SK-N-SH treated with all-trans-retinoic acid at 6 μM for 48 hours (cell line): ENCODE measurements around the gene NUP54.

ENCODE experiments used
- ATAC-seq: fragments of 200-7000 bp; cut with Tn5 transposase; 3 replicates; pipeline ENCODE4 v1.9.1; 2020; ENCODE audit warnings: mild to moderate bottlenecking, moderate library complexity
- ARNTL ChIP-seq: fragments of 450-650 bp; formaldehyde crosslinking; IDR thresholded peaks from 2 replicates; pipeline ENCODE4 v1.5.0; 2020; ENCODE audit warnings: low read depth, mild to moderate bottlenecking, moderate library complexity, borderline replicate concordance
- BACH2 ChIP-seq: fragments of 250-450 bp; sonication (Bioruptor Pico); IDR thresholded peaks from 2 replicates; pipeline ENCODE4 v1.9.0; 2021; ENCODE audit warnings: mild to moderate bottlenecking, borderline replicate concordance
- CSDC2 ChIP-seq: fragments of 250-450 bp; sonication (Bioruptor Pico); IDR thresholded peaks from 2 replicates; pipeline ENCODE4 v1.5.0; 2020; ENCODE audit warnings: mild to moderate bottlenecking, moderate library complexity
- ESRRG ChIP-seq: fragments of 250-450 bp; sonication (Bioruptor Pico); IDR thresholded peaks from 2 replicates; pipeline ENCODE4 v1.6.1; 2021; ENCODE audit warnings: mild to moderate bottlenecking
- GLIS3 ChIP-seq: fragments of 250-450 bp; sonication (Bioruptor Pico); IDR thresholded peaks from 2 replicates; pipeline ENCODE4 v1.5.0; 2020; ENCODE audit warnings: mild to moderate bottlenecking, moderate library complexity
- ISL1 ChIP-seq: fragments of 250-450 bp; sonication (Bioruptor Pico); IDR thresholded peaks from 2 replicates; pipeline ENCODE4 v2.1.2; 2022; ENCODE audit warnings: mild to moderate bottlenecking, moderate library complexity
- OSR1 ChIP-seq: fragments of 250-450 bp; sonication (Bioruptor Pico); IDR thresholded peaks from 2 replicates; pipeline ENCODE4 v1.8.0; 2022; ENCODE audit warnings: moderate library complexity, mild to moderate bottlenecking, inconsistent platforms
- PPARA ChIP-seq: fragments of 250-450 bp; sonication (Bioruptor Pico); IDR thresholded peaks from 2 replicates; pipeline ENCODE4 v1.5.0; 2020; ENCODE audit warnings: mild to moderate bottlenecking, borderline replicate concordance
- SNAI2 ChIP-seq: fragments of 250-450 bp; sonication (Bioruptor Pico); IDR thresholded peaks from 2 replicates; pipeline ENCODE4 v1.5.0; 2020; ENCODE audit warnings: mild to moderate bottlenecking, moderate library complexity
- TCF4 ChIP-seq: fragments of 250-450 bp; sonication (Bioruptor Pico); IDR thresholded peaks from 2 replicates; pipeline ENCODE4 v1.8.0; 2021; ENCODE audit warnings: mild to moderate bottlenecking, moderate library complexity, borderline replicate concordance
- TOX ChIP-seq: fragments of 250-450 bp; sonication (Bioruptor Pico); IDR thresholded peaks from 2 replicates; pipeline ENCODE4 v1.8.0; 2021; ENCODE audit warnings: mild to moderate bottlenecking, moderate library complexity, borderline replicate concordance
- ZC3H10 ChIP-seq: fragments of 250-450 bp; sonication (Bioruptor Pico); IDR thresholded peaks from 2 replicates; pipeline ENCODE4 v1.5.1; 2021; ENCODE audit warnings: mild to moderate bottlenecking, moderate library complexity
- ZFP3 ChIP-seq: fragments of 250-450 bp; sonication (Bioruptor Pico); IDR thresholded peaks from 2 replicates; pipeline ENCODE4 v1.5.0; 2020; ENCODE audit warnings: mild to moderate bottlenecking, moderate library complexity
- ZFP30 ChIP-seq: fragments of 450-650 bp; formaldehyde crosslinking; IDR thresholded peaks from 2 replicates; pipeline ENCODE4 v1.5.0; 2022; ENCODE audit warnings: mild to moderate bottlenecking, moderate library complexity
- ZNF565 ChIP-seq: fragments of 450-650 bp; formaldehyde crosslinking; conservative IDR thresholded peaks from 2 replicates; pipeline ENCODE4 v1.5.0; 2020; ENCODE audit warnings: low read depth, mild to moderate bottlenecking, moderate library complexity
- ZNF70 ChIP-seq: fragments of 450-650 bp; formaldehyde crosslinking; IDR thresholded peaks from 2 replicates; pipeline ENCODE4 v1.5.0; 2020; ENCODE audit warnings: mild to moderate bottlenecking, moderate library complexity
- ZNF8 ChIP-seq: fragments of 450-650 bp; formaldehyde crosslinking; IDR thresholded peaks from 2 replicates; pipeline ENCODE4 v1.5.0; 2020; ENCODE audit warnings: mild to moderate bottlenecking, moderate library complexity
- TF ChIP-seq, protein P1 (sequence below): fragments of 250-450 bp; sonication (Bioruptor Pico); IDR thresholded peaks from 2 replicates; pipeline ENCODE4 v1.8.0; 2020; ENCODE audit warnings: mild to moderate bottlenecking, moderate library complexity, borderline replicate concordance
- TF ChIP-seq, protein P2 (sequence below): fragments of 250-450 bp; sonication (Bioruptor Pico); IDR thresholded peaks from 2 replicates; pipeline ENCODE4 v1.5.0; 2020; ENCODE audit warnings: mild to moderate bottlenecking, moderate library complexity
- TF ChIP-seq, protein P3 (sequence below): fragments of 250-450 bp; sonication (Bioruptor Pico); IDR thresholded peaks from 2 replicates; pipeline ENCODE4 v1.5.1; 2020; ENCODE audit warnings: low read depth, mild to moderate bottlenecking, moderate library complexity
- TF ChIP-seq, protein P4 (sequence below): fragments of 250-450 bp; sonication (Bioruptor Pico); IDR thresholded peaks from 2 replicates; pipeline ENCODE4 v1.5.1; 2021; ENCODE audit warnings: mild to moderate bottlenecking, moderate library complexity

Gene NUP54, protein sequence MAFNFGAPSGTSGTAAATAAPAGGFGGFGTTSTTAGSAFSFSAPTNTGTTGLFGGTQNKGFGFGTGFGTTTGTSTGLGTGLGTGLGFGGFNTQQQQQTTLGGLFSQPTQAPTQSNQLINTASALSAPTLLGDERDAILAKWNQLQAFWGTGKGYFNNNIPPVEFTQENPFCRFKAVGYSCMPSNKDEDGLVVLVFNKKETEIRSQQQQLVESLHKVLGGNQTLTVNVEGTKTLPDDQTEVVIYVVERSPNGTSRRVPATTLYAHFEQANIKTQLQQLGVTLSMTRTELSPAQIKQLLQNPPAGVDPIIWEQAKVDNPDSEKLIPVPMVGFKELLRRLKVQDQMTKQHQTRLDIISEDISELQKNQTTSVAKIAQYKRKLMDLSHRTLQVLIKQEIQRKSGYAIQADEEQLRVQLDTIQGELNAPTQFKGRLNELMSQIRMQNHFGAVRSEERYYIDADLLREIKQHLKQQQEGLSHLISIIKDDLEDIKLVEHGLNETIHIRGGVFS

DNA sequence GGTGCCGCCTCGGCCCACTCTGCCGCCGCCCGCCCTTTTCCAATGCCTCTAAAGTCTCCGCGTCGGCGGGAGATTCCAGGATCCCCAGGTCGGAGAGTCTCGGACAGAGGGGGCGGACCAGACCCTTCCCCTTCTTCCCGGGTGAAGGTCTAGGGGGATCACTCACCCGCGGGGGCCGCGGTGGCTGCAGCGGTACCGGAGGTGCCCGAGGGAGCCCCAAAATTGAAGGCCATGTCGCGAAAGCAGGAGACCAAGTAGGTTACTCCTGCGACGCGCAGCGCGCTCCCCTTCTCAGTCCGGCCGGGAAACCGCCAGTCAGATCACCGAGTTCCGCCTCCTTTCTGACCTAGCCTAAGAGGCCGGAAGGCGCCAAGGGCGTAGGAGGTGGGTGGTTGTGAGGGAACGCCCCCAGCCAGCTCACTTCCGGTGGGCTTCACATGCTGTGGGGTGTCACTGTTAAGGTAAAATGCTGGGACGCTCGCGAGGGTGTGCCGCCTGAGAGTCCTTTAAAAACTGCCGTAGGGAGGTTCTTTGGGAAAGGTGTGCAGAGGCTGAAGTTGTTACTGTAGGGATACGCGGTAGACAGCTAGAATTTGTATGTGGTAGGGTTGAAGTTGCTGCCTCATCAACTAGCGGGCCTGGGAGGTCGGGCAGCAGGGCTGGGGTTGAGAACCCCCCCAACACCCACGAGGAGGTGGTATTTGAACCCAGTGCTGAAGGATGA lies at the start of gene NUP54:
Gene NUP54 (minus strand): TSS at position 256 of the 724 bp plus-strand sequence. CDS start 23 bp downstream, at position 233.
- peak; percentile 99 for ATAC-seq
- no peak for TF ChIP-seq ZNF8 (CRISPR knock-in tag)
- no peak for TF ChIP-seq ISL1 (CRISPR knock-in tag)
- TF ChIP-seq ZNF70 (CRISPR knock-in tag) = no peak; the same call in 1 of the 2 replicates
- TF ChIP-seq BACH2 (CRISPR knock-in tag) = no peak
- TF ChIP-seq, protein P1, sequence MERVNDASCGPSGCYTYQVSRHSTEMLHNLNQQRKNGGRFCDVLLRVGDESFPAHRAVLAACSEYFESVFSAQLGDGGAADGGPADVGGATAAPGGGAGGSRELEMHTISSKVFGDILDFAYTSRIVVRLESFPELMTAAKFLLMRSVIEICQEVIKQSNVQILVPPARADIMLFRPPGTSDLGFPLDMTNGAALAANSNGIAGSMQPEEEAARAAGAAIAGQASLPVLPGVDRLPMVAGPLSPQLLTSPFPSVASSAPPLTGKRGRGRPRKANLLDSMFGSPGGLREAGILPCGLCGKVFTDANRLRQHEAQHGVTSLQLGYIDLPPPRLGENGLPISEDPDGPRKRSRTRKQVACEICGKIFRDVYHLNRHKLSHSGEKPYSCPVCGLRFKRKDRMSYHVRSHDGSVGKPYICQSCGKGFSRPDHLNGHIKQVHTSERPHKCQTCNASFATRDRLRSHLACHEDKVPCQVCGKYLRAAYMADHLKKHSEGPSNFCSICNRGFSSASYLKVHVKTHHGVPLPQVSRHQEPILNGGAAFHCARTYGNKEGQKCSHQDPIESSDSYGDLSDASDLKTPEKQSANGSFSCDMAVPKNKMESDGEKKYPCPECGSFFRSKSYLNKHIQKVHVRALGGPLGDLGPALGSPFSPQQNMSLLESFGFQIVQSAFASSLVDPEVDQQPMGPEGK (CRISPR knock-in tag) = no peak
- TF ChIP-seq ESRRG (CRISPR knock-in tag) = no peak
- no peak for TF ChIP-seq ZNF565 (CRISPR knock-in tag)
- TF ChIP-seq PPARA (CRISPR knock-in tag) = no peak
- TF ChIP-seq, all 23 proteins: peak for 0

DNA sequence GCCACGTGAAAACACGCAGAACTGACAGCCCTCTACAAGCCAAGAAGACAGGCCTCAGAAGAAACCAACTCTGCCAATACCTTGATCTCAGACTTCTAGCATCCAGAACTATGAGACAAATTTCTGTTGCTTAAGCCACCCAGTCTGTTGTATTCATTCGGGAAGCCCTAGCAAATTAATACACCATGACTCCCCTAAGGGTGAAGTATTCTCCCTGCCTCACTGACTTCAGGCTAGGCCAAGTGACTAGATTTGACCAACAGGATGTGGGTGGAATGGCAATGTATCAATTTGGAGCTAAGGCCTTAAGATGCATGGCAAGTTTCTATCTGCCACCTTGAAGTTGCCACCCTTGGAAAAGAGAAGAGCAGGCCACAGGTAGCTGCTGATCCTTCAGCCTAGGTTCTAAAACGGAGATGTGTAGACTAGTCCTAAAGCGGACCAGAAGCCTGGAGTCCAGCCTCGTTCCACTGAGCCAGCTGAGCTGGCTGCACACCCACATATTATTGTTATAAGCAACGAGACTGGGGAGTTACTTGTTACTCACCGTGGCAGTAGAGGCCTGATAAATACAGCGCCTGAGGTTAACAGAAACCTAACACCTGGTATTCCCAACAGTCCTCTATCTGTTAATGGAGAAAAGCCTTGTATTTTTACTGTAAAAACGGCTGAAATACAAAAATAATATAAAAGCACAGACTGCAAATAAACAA lies 49.0 kb upstream of the NUP54 start:
- TF ChIP-seq PPARA (CRISPR knock-in tag) (no peak), ESRRG (CRISPR knock-in tag) (no peak), TOX (CRISPR knock-in tag) (no peak), ZNF70 (CRISPR knock-in tag) (no peak), ZFP3 (no peak), OSR1 (CRISPR knock-in tag) (no peak), ZNF8 (CRISPR knock-in tag) (no peak), TCF4 (CRISPR knock-in tag) (no peak), SNAI2 (CRISPR knock-in tag) (no peak), ZNF565 (CRISPR knock-in tag) (no peak), ARNTL (no peak)
- TF ChIP-seq, protein P1 (CRISPR knock-in tag) = no peak
- ATAC-seq = no peak

DNA sequence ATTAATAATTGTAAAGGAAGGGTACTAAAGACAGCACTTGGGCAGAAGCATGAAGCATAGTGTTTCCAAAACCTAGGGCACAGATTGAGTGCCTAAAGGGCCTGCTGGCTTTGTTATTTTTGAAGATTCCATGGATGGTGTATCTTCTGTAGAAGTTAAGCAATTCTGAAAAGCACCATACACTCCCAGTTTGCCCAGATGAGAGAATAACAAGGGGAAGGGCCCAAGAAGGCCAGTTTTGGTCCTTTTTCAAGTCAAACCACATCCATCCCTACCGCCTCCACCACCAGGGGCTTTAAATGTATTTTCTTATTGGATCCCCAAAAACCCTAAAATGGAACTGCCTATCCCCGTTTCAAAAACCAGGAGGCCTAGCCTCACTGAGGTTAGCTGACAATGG lies 48.2 kb upstream of the NUP54 start:
- no peak for ATAC-seq
- TF ChIP-seq ZFP30 (no peak), ARNTL (no peak), ISL1 (CRISPR knock-in tag) (no peak)

DNA sequence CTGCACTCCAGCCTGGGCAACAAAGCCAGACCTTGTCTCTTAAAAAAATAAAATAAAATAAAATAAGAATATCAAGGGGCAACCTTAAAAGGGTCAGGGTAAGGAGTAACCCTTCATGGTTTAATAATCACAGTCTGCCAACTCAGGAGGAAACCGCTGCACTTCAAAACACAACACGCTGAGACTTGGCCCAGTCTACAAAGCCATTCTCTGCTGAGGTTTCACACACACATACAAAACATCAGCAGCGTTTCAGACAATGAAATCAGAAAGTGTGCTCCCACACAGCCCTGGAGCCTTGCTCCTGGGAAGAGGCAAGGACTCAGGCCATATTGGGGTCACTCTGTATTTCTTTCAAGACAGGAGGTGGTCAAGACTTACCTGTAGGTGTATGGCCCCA lies 47.1 kb upstream of the NUP54 start:
- no peak for ATAC-seq
- TF ChIP-seq, protein P2, sequence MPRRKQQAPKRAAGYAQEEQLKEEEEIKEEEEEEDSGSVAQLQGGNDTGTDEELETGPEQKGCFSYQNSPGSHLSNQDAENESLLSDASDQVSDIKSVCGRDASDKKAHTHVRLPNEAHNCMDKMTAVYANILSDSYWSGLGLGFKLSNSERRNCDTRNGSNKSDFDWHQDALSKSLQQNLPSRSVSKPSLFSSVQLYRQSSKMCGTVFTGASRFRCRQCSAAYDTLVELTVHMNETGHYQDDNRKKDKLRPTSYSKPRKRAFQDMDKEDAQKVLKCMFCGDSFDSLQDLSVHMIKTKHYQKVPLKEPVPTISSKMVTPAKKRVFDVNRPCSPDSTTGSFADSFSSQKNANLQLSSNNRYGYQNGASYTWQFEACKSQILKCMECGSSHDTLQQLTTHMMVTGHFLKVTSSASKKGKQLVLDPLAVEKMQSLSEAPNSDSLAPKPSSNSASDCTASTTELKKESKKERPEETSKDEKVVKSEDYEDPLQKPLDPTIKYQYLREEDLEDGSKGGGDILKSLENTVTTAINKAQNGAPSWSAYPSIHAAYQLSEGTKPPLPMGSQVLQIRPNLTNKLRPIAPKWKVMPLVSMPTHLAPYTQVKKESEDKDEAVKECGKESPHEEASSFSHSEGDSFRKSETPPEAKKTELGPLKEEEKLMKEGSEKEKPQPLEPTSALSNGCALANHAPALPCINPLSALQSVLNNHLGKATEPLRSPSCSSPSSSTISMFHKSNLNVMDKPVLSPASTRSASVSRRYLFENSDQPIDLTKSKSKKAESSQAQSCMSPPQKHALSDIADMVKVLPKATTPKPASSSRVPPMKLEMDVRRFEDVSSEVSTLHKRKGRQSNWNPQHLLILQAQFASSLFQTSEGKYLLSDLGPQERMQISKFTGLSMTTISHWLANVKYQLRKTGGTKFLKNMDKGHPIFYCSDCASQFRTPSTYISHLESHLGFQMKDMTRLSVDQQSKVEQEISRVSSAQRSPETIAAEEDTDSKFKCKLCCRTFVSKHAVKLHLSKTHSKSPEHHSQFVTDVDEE (CRISPR knock-in tag) = no peak
- TF ChIP-seq ZFP3 (no peak), PPARA (CRISPR knock-in tag) (no peak), BACH2 (CRISPR knock-in tag) (no peak), ZNF8 (CRISPR knock-in tag) (no peak), ZC3H10 (CRISPR knock-in tag) (no peak), ISL1 (CRISPR knock-in tag) (no peak), ZFP30 (no peak), CSDC2 (CRISPR knock-in tag) (no peak), SNAI2 (CRISPR knock-in tag) (no peak), GLIS3 (CRISPR knock-in tag) (no peak)
- TF ChIP-seq, protein P3, sequence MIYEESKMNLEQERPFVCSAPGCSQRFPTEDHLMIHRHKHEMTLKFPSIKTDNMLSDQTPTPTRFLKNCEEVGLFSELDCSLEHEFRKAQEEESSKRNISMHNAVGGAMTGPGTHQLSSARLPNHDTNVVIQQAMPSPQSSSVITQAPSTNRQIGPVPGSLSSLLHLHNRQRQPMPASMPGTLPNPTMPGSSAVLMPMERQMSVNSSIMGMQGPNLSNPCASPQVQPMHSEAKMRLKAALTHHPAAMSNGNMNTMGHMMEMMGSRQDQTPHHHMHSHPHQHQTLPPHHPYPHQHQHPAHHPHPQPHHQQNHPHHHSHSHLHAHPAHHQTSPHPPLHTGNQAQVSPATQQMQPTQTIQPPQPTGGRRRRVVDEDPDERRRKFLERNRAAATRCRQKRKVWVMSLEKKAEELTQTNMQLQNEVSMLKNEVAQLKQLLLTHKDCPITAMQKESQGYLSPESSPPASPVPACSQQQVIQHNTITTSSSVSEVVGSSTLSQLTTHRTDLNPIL (CRISPR knock-in tag) = no peak
- TF ChIP-seq, protein P4, sequence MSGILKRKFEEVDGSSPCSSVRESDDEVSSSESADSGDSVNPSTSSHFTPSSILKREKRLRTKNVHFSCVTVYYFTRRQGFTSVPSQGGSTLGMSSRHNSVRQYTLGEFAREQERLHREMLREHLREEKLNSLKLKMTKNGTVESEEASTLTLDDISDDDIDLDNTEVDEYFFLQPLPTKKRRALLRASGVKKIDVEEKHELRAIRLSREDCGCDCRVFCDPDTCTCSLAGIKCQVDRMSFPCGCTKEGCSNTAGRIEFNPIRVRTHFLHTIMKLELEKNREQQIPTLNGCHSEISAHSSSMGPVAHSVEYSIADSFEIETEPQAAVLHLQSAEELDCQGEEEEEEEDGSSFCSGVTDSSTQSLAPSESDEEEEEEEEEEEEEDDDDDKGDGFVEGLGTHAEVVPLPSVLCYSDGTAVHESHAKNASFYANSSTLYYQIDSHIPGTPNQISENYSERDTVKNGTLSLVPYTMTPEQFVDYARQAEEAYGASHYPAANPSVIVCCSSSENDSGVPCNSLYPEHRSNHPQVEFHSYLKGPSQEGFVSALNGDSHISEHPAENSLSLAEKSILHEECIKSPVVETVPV (CRISPR knock-in tag) = no peak
